HG03442 (cell line): ENCODE measurements around the gene EMC9.

Source experiments
- ATAC-seq: cut with Tn5 transposase; IDR thresholded peaks from one replicate; pipeline ENCODE4 v1.9.1; 2021; ENCODE audit warnings: mild to moderate bottlenecking, moderate library complexity; ENCODE audit not compliant: unreplicated experiment

The EMC9 gene

GRCh38 chr14:24177041-24177825, 35.8 kb upstream of the EMC9 start:
- no peak for ATAC-seq

- ATAC-seq, result no peak
Measured at GRCh38 chr14:24176599-24176998, 35.2 kb upstream of the EMC9 start.

GRCh38 chr14:24172871-24173281, 31.5 kb upstream of the EMC9 start:
- ATAC-seq, result no peak

GRCh38 chr14:24172261-24172860, 31.0 kb upstream of the EMC9 start:
- no peak for ATAC-seq

- ATAC-seq, result peak; percentile 84
Measured at GRCh38 chr14:24171422-24172260, 30.2 kb upstream of the EMC9 start, which contains the start of gene REC8. Gene REC8 (plus strand): TSS chr14:24172080. CDS start chr14:24172553, 473 bp downstream.

GRCh38 chr14:24167469-24168114, 26.2 kb upstream of the EMC9 start:
- no peak for ATAC-seq

GRCh38 chr14:24165785-24166184, 24.4 kb upstream of the EMC9 start:
- ATAC-seq, result no peak

- no peak for ATAC-seq
Measured at GRCh38 chr14:24164518-24164991, 23.2 kb upstream of the EMC9 start.

GRCh38 chr14:24162093-24162492, 20.7 kb upstream of the EMC9 start:
- no peak for ATAC-seq

GRCh38 chr14:24160850-24161804, 19.7 kb upstream of the EMC9 start, which contains the start of gene IRF9:
Gene IRF9 (plus strand): TSS chr14:24161265. CDS start chr14:24162145, 880 bp downstream.
- peak; percentile 79 for ATAC-seq

GRCh38 chr14:24160499-24160849, 19.1 kb upstream of the EMC9 start:
- no peak for ATAC-seq

GRCh38 chr14:24159777-24160498, 18.5 kb upstream of the EMC9 start:
- ATAC-seq, result no peak

GRCh38 chr14:24157331-24157730, 15.9 kb upstream of the EMC9 start:
- no peak for ATAC-seq

- ATAC-seq, result no peak
Measured at GRCh38 chr14:24156840-24157239, 15.4 kb upstream of the EMC9 start.

GRCh38 chr14:24155100-24155499, 13.7 kb upstream of the EMC9 start:
- ATAC-seq, result no peak

- no peak for ATAC-seq
Measured at GRCh38 chr14:24151404-24152080, 10.2 kb upstream of the EMC9 start.

- ATAC-seq, result no peak
Measured at GRCh38 chr14:24150993-24151392, 9.6 kb upstream of the EMC9 start.

- ATAC-seq, result no peak
Measured at GRCh38 chr14:24150567-24150966, 9.2 kb upstream of the EMC9 start.

GRCh38 chr14:24150061-24150460, 8.7 kb upstream of the EMC9 start:
- ATAC-seq, result no peak
